Spinal cord (tissue), 10 donors: ENCODE results near the gene TRPM2. TPM values are rescaled to one million over a fixed set of nuclear protein-coding genes. Genes with fewer than 3 reads are reported as not detected.

Experiments used
- DNase-seq, 6 donors: peaks; one replicate each; pipeline versions ENCODE4 v3.0.0 to v3.0.0-alpha.2; 2013 to 2015; ENCODE audit warnings: low spot score in 6 of 6, low read depth in 4 of 6
- H3K27ac ChIP-seq: one replicate; pipeline ENCODE4 v1.5.1; 2013; ENCODE audit warnings: low read depth, low read length, control low read depth
- H3K27me3 ChIP-seq: one replicate; pipeline ENCODE4 v1.6.1; 2013; ENCODE audit warnings: low read length; ENCODE audit not compliant: control insufficient read depth, insufficient read depth
- H3K36me3 ChIP-seq: one replicate; pipeline ENCODE4 v1.6.1; 2013; ENCODE audit warnings: low read length; ENCODE audit not compliant: control insufficient read depth, insufficient read depth
- H3K4me1 ChIP-seq: one replicate; pipeline ENCODE4 v1.6.1; 2013; ENCODE audit warnings: low read length; ENCODE audit not compliant: control insufficient read depth, insufficient read depth
- H3K4me3 ChIP-seq: one replicate; pipeline ENCODE4 v1.5.1; 2013; ENCODE audit warnings: low read depth, low read length, control low read depth
- H3K9me3 ChIP-seq: one replicate; pipeline ENCODE4 v1.6.1; 2013; ENCODE audit warnings: low read length; ENCODE audit not compliant: control insufficient read depth, insufficient read depth
- WGBS: methylation state at CpG from one replicate; pipeline ENCODE4 v1.1.5; 2013; ENCODE audit warnings: missing lambda C conversion rate; ENCODE audit not compliant: insufficient coverage; 5-methylcytosine and 5-hydroxymethylcytosine counted together
- polyA plus RNA-seq, 2 donors: library from polyadenylated mRNA; unstranded; fragments of 120-200 nt; gene quantifications; one replicate each; pipeline ENCODE4 v1.2.1, GENCODE V29; 2013; ENCODE audit not compliant: insufficient read length in 2 of 2
- total RNA-seq, 2 donors: library from RNA; depleted of rRNA in 1 of 2; stranded (reverse); fragments of 120-200 nt in 1 of 2; fragments of >200 nt in 1 of 2; gene quantifications; one replicate each; pipeline versions ENCODE4 v1.2.3 to v1.2.4, GENCODE V29; 2013 to 2014
- donor health status: healthy.

Gene TRPM2
- total and polyA plus RNA-seq, 4 donors, result 4.0 to 21.4 (median 14.5) TPM

DNA sequence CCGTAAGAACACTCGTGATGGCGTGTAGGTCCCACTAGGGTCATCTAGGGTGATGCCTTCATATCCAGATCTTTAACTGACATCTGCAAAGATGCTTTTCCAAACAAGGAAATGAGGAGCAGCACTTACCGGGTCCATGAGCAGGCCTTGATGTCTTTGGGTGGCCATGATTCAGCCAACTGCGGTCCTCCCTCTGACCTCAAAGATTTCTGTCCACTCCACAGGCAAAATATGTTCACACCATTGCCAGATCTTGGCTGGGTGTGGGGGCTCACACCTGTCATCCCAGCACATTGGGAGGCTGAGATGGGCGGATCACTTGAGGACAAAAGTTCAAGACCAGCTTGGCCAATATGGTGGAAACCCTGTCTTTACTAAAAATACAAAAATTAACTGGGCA, 18.2 kb downstream of the TRPM2 start:
- peaks cover 12% of the 10 kb centered on the region for H3K27me3 ChIP-seq
- H3K27ac ChIP-seq, result no peak overlapping the region
- H3K36me3 ChIP-seq, result peaks cover 14% of the 10 kb centered on the region
- no peak overlapping the region for H3K4me3 ChIP-seq
- no peak for DNase-seq
- H3K9me3 ChIP-seq, result no peaks in the 10 kb centered on the region
- WGBS, result 93% methylated on average over 6 of the region's 6 CpGs
- H3K4me1 ChIP-seq, result peaks cover 5% of the 10 kb centered on the region

DNA sequence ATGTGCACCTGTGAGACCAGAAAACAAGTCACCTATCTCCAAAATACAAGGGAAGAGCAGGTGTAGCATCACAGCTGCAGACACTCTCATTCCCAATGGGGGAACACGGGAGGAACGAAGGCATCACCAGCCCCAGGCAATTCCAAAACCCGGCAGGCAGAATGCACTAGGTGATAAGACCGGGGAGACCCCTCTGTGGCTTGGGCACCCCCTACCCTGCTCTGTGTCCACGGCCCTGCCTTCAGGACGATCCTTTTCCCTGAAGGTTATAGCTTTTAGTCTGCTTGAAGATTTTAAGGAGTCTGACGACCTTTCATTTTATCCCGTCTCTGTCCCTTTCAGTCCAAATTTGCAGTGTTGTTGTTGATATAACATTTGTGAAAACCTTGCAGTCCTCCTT, 19.2 kb downstream of the TRPM2 start:
- WGBS, result 85% methylated on average over 7 of the region's 8 CpGs
- peaks cover 12% of the 10 kb centered on the region for H3K27me3 ChIP-seq
- no peak overlapping the region for H3K4me3 ChIP-seq
- DNase-seq, result no peak
- H3K4me1 ChIP-seq, result peaks cover 5% of the 10 kb centered on the region
- no peaks in the 10 kb centered on the region for H3K9me3 ChIP-seq
- H3K27ac ChIP-seq, result no peak overlapping the region
- H3K36me3 ChIP-seq, result peaks cover 17% of the 10 kb centered on the region

- H3K27me3 ChIP-seq, result peaks cover 7% of the 10 kb centered on the region
- no peak overlapping the region for H3K4me3 ChIP-seq
- H3K4me1 ChIP-seq, result peaks cover 5% of the 10 kb centered on the region
- WGBS, result 93% methylated on average over 22 of the region's 24 CpGs
- no peak overlapping the region for H3K27ac ChIP-seq
- DNase-seq, result no peak
- H3K9me3 ChIP-seq, result no peaks in the 10 kb centered on the region
- H3K36me3 ChIP-seq, result peaks cover 36% of the 10 kb centered on the region
Observed at GRCh38 chr21:44374601-44375280, 21.3 kb downstream of the TRPM2 start.

- DNase-seq, result no peak
- Histone ChIP-seq H3K4me3 (no peak overlapping the region), H3K36me3 (peaks cover 38% of the 10 kb centered on the region), H3K4me1 (peaks cover 4% of the 10 kb centered on the region), H3K27me3 (peaks cover 2% of the 10 kb centered on the region), H3K9me3 (no peaks in the 10 kb centered on the region), H3K27ac (no peak overlapping the region)
- WGBS, result 86% methylated on average over 10 of the region's 10 CpGs
Observed at GRCh38 chr21:44375281-44375651, 21.8 kb downstream of the TRPM2 start.

DNA sequence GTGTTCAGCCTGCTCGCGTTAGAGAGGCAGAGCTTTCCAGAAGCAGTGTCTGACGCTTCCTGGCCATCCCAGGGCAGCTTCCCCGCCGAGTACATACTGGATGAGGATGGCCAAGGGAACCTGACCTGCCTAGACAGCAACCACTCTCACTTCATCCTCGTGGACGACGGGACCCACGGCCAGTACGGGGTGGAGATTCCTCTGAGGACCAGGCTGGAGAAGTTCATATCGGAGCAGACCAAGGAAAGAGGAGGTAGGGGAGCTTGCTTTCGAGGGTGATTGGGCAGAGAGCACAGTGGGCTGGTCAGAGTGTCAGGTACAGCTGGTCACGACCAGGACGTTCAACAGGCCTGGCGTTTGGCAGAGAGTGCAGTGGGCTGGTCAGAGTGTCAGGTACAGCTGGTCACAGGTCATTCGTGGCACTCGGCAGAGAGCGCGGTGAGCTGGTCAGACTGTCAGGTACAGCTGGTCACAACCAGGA, 22.4 kb downstream of the TRPM2 start:
- Histone ChIP-seq H3K4me3 (no peak overlapping the region), H3K27me3 (no peaks in the 10 kb centered on the region), H3K4me1 (peaks cover 10% of the 10 kb centered on the region), H3K27ac (no peak overlapping the region), H3K36me3 (peaks cover 41% of the 10 kb centered on the region), H3K9me3 (no peaks in the 10 kb centered on the region)
- no peak for DNase-seq
- WGBS, result 92% methylated on average over 16 of the region's 19 CpGs

GRCh38 chr21:44376606-44377005, 23.2 kb downstream of the TRPM2 start:
- no peaks in the 10 kb centered on the region for H3K9me3 ChIP-seq
- H3K27me3 ChIP-seq, result no peaks in the 10 kb centered on the region
- 95% methylated on average over 7 of the region's 9 CpGs for WGBS
- H3K4me1 ChIP-seq, result peaks cover 12% of the 10 kb centered on the region
- no peak for DNase-seq
- H3K4me3 ChIP-seq, result no peak overlapping the region
- peaks cover 44% of the 10 kb centered on the region for H3K36me3 ChIP-seq
- H3K27ac ChIP-seq, result no peak overlapping the region

- Histone ChIP-seq H3K4me1 (peaks cover 12% of the 10 kb centered on the region), H3K4me3 (no peak overlapping the region), H3K27ac (no peak overlapping the region), H3K27me3 (no peaks in the 10 kb centered on the region), H3K36me3 (peaks cover 44% of the 10 kb centered on the region), H3K9me3 (no peaks in the 10 kb centered on the region)
- 70% methylated on average over 18 of the region's 24 CpGs for WGBS
- DNase-seq, result no peak
Observed at GRCh38 chr21:44377201-44377921, 23.9 kb downstream of the TRPM2 start.

GRCh38 chr21:44377922-44378645, 24.7 kb downstream of the TRPM2 start:
- Histone ChIP-seq H3K4me3 (no peak overlapping the region), H3K27me3 (no peaks in the 10 kb centered on the region), H3K27ac (no peak overlapping the region), H3K4me1 (peaks cover 12% of the 10 kb centered on the region), H3K36me3 (peaks cover 48% of the 10 kb centered on the region), H3K9me3 (no peaks in the 10 kb centered on the region)
- no peak for DNase-seq
- WGBS, result 84% methylated on average over 21 of the region's 22 CpGs

- H3K36me3 ChIP-seq, result peaks cover 48% of the 10 kb centered on the region
- H3K4me1 ChIP-seq, result peaks cover 12% of the 10 kb centered on the region
- H3K27me3 ChIP-seq, result no peaks in the 10 kb centered on the region
- H3K4me3 ChIP-seq, result no peak overlapping the region
- WGBS, result 95% methylated on average over 34 of the region's 34 CpGs
- no peak overlapping the region for H3K27ac ChIP-seq
- H3K9me3 ChIP-seq, result no peaks in the 10 kb centered on the region
- no peak for DNase-seq
Observed at GRCh38 chr21:44378646-44379514, 25.5 kb downstream of the TRPM2 start.
